Tibial nerve (tissue), 4 donors: ENCODE measurements around the gene YTHDF1.

Experiments
- CTCF ChIP-seq, 5 experiments: fragments of 200-600 bp in 3 of 5; fragments of 450-650 bp in 2 of 5; sonication (generic) in 3 of 5; IDR thresholded peaks; one replicate each; pipeline ENCODE4 v1.5.1; 2016 to 2019; ENCODE audit warnings: antibody characterized with exemption in 5 of 5, mild to moderate bottlenecking in 3 of 5, moderate library complexity in 2 of 5
- EP300 ChIP-seq, 2 donors: sonication (generic); formaldehyde crosslinking; IDR thresholded peaks; one replicate each; pipeline ENCODE4 v1.6.1; 2017; ENCODE audit warnings: antibody characterized with exemption in 2 of 2, mild to moderate bottlenecking in 1 of 2
- POLR2A ChIP-seq, 2 donors: fragments of 450-650 bp; IDR thresholded peaks; one replicate each; pipeline ENCODE4 v1.6.1; 2017; ENCODE audit warnings: antibody characterized with exemption in 2 of 2, mild to moderate bottlenecking in 2 of 2, moderate library complexity in 2 of 2

DNA sequence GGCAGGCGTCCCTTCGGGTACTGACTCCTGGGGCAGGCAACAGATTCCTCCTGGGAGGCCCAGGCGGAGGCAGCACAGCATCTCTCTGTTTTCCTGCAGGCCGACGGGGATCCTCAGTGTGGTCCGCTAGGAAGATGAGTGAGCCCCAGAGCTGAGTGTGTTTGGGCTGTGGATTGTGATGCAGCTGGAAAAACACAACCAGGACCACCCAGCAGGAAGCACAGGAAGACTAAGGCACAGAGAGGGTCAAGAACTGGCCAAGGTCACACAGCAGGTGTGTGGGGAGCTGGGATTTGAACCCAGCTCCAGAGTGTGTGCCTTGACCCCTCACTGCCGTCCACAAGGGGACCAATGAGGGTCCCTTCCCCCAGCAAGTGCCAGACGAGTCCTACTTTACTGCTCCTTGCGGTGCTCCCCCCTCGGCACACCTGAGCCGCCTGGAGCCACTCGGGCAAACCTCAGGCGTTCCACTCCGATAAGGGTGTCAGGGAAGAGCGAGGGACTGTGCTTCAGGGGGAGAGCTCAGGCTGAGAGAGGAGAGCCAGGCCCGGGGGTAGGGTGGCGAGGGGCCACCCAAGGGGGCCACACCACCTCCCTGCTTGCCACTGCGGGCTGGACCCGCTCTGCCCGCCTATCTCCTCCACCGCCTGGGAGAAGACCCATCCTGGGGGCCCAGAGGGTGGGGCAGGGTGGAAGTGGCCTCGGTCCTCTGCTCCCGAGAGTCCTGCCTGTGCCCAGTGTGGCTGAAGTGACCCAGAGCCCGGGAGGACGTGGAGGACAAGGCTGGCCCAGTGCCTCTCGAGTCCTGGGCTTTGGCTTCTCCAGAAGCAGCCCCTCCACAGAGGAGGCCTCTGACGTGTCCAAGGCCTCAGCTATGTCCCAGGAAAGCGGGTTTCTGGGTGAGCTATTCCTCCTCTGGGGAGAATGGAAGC lies 63.3 kb downstream of the YTHDF1 start:
- TF ChIP-seq CTCF (IDR thresholded peaks at IDR 0.05) (no peak), POLR2A (IDR thresholded peaks at IDR 0.05) (no peak), EP300 (IDR thresholded peaks at IDR 0.05) (no peak)
